ENCODE results near the gene EIF4E. TPM values are rescaled to one million over a fixed set of nuclear protein-coding genes. Genes with fewer than 3 reads are reported as not detected.

Gene EIF4E
- total and polyA plus RNA-seq, 2 of the 4 experiments (the other 2 are of a cell fraction): 80.4 to 113 TPM

GRCh38 chr4:98969878-98970785, 41.2 kb upstream of the EIF4E start (continued):
- TF ChIP-seq CEBPB (IDR thresholded peaks at IDR 0.05; ENCODE audit: low read depth, low read length): no peak

GRCh38 chr4:98967786-98968329, 38.9 kb upstream of the EIF4E start:
- Histone ChIP-seq H3K14ac (replicated peaks; ENCODE audit: low read depth, low read length) (no peak overlapping the region), H2AK9ac (replicated peaks; ENCODE audit: low read depth, low read length, poor library complexity) (no peak overlapping the region), H2BK15ac (ENCODE audit: low read depth, low read length) (no peak overlapping the region), H4K20me1 (ENCODE audit: insufficient read depth, low read length) (no peaks in the 10 kb centered on the region), H2BK5ac (ENCODE audit: low read depth, low read length, poor library complexity, severe bottlenecking) (no peak overlapping the region), H4K8ac (ENCODE audit: low read depth in 2 of 2, low read length in 2 of 2) (no peak overlapping the region), H2AK5ac (ENCODE audit: low read depth, low read length) (no peak overlapping the region), H2BK20ac (ENCODE audit: low read depth, low read length) (no peak overlapping the region), H3K27me3 (ENCODE audit: control insufficient read depth, insufficient read depth, low read length) (no peaks in the 10 kb centered on the region; the same call in 1 of the 2 replicates), H3K79me1 (ENCODE audit: low read depth in 1 of 2, low read length in 2 of 2) (no peaks in the 10 kb centered on the region), H3K4me3 (ENCODE audit: insufficient read depth, low read depth, low read length) (no peak overlapping the region), H2AFZ (replicated peaks; ENCODE audit: low read length, poor library complexity) (no peak overlapping the region), H3K56ac (ENCODE audit: extremely low read depth, insufficient read depth, low read length) (no peak overlapping the region), H4K91ac (ENCODE audit: insufficient read depth, low read depth, low read length) (no peak overlapping the region), H3K9me3 (ENCODE audit: control insufficient read depth, insufficient read depth, low read length) (no peaks in the 10 kb centered on the region), H3K18ac (ENCODE audit: low read depth, low read length) (no peak overlapping the region), H3K4ac (ENCODE audit: low read depth, low read length) (no peak overlapping the region), H3K4me1 (ENCODE audit: control insufficient read depth, insufficient read depth, low read length) (peaks cover 3% of the 10 kb centered on the region; the same call in 1 of the 2 replicates), H3K27ac (ENCODE audit: insufficient read depth, low read length) (no peak overlapping the region), H3K36me3 (ENCODE audit: control insufficient read depth, insufficient read depth, low read length) (no peaks in the 10 kb centered on the region), H3K9ac (ENCODE audit: low read depth, low read length) (no peak overlapping the region), H3K9me1 (ENCODE audit: insufficient read depth, low read length) (no peaks in the 10 kb centered on the region), H2BK120ac (ENCODE audit: low read depth, low read length) (no peak overlapping the region), H3K4me2 (ENCODE audit: low read depth, low read length) (no peak overlapping the region), H3K23ac (ENCODE audit: low read depth, low read length) (no peak overlapping the region), H4K5ac (ENCODE audit: low read depth, low read length) (no peak overlapping the region)
- CTCF ChIA-PET: interaction anchor here (0.7 kb wide), 1 partner anchor 582 kb away, joined by 3 read pairs; no protein-coding TSS in a partner anchor
- intact Hi-C loops (cut with micrococcal nuclease) (no loop called here), dilution Hi-C loops (cut with HindIII; ENCODE audit: low sequenced_read_pairs, unreplicated experiment) (no loop called here), in situ Hi-C loops (cut with MboI; ENCODE audit: low sequenced_read_pairs) (no loop called here)
- 67% methylated on average over 1 of the region's 3 CpGs; no CpG with 5 or more reads in 1 of the 2 experiments for WGBS, 2 experiments (ENCODE audit: extremely low coverage in 2 of 2, insufficient read length in 1 of 2)
- no peak for DNase-seq
- no TSS peak for BruUV-seq (replicated peaks)
- POLR2A ChIA-PET (ENCODE audit: unreplicated experiment): interaction anchor here (0.6 kb wide), 1 partner anchor 39 kb away, joined by 3 read pairs; the partner anchor contains the start of gene EIF4E
- no peak for ATAC-seq (ENCODE audit: low read depth)
- TF ChIP-seq NFE2L2 (IDR thresholded peaks at IDR 0.05; ENCODE audit: low read depth, low read length) (no peak), SMC3 (IDR thresholded peaks at IDR 0.05; ENCODE audit: low read depth, low read length) (no peak), MXI1 (IDR thresholded peaks at IDR 0.05; ENCODE audit: borderline replicate concordance, low read depth, low read length) (no peak), RFX5 (IDR thresholded peaks at IDR 0.05; ENCODE audit: low read depth, low read length) (no peak), FOS (IDR thresholded peaks at IDR 0.05; ENCODE audit: low read depth, low read length) (no peak), CEBPB (IDR thresholded peaks at IDR 0.05; ENCODE audit: low read depth, low read length) (no peak), MAZ (IDR thresholded peaks at IDR 0.05; ENCODE audit: borderline replicate concordance, low read depth, low read length) (no peak), RCOR1 (IDR thresholded peaks at IDR 0.05; ENCODE audit: insufficient replicate concordance, low read length) (no peak), BHLHE40 (IDR thresholded peaks at IDR 0.05; ENCODE audit: low read depth, low read length) (no peak), MAFK (IDR thresholded peaks at IDR 0.05; ENCODE audit: low read depth, low read length) (no peak), CTCF (conservative IDR thresholded peaks at IDR 0.05; ENCODE audit: low read depth, low read length) (no peak), RAD21 (IDR thresholded peaks at IDR 0.05; ENCODE audit: low read length) (no peak)
- TF ChIP-seq, protein P1, sequence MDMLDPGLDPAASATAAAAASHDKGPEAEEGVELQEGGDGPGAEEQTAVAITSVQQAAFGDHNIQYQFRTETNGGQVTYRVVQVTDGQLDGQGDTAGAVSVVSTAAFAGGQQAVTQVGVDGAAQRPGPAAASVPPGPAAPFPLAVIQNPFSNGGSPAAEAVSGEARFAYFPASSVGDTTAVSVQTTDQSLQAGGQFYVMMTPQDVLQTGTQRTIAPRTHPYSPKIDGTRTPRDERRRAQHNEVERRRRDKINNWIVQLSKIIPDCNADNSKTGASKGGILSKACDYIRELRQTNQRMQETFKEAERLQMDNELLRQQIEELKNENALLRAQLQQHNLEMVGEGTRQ (IDR thresholded peaks at IDR 0.05; ENCODE audit: low read depth, low read length): no peak

Measured in IMR-90 (cell line).